NCI-H1417 treated with DMSO at 0.1 percent for 48 hours (cell line): ENCODE data around the gene YTHDC1.
"Not testable (repeated sequence)": the region's sequence is repeated elsewhere in the genome, so short reads cannot be mapped to it uniquely, and the experiment has no call there.

Experiments used
- DNase-seq: peaks from one replicate; lab custom pipeline; 2025; lab: John Stamatoyannopoulos, UW

The YTHDC1 gene

DNA sequence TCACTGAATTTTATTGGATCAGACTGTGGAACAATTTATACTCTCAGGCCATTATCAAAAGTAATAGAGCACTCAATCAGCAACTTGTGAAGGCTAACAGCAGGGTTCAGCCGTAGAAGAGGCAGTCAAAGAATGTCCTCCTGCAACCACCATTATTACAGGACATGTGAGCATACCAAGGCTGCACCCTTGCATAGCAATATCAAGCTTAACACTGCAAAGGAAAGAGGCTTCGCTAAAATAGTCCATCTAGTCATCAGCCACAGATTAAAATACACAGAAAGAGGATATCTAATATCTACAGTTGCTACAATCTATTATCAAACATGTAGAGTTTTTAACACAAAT is 61.5 kb downstream of the YTHDC1 start:
- DNase-seq: no peak

DNA sequence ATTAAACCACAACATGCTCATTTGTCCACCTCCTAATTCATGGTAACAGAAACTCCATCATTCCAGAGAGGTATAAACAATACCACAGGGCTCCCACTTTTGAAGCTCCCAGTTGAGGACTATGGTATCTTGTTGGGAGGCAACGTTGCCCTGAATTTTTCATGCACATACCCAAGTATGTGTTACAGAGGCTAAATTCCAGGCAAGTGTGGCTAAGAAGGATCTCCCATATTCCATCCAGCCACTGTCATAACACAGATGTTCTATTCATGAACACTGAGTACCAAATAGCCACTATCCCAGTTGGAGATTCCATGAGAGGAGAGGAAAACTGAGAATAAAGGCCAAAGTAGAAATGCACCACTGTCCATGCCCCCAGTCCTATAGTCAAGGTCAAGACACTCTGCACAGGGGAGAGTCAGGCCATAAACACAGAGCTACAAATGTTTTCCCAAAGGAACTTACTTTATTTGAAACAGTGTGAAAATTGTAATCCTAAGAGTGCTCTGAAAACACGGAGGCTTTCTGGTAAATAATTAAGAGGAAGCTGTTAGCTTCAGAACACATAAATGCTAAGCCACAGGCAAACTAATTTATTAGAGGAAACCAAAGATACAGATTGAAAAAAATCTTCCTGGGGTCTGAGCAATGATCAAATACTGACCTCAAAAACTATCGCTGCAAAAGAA is 62.0 kb downstream of the YTHDC1 start:
- no peak for DNase-seq

DNA sequence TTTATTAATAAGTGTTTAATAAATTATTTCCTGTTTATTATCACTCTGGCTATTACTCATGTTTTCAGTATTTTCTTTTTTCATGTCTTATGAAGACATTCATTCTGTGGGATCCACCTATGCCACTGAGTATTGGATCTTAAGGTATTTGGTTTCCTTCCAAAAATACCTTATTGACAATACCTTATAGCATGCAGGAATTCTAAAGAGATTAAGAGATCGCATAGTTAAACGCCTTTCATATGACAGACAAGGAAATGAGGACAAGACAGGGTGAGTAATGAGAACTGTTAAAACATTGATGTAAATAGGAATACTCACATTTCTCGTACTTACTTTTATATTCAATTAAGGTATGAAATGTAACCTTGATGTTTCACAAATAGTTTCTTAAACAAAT is 66.2 kb downstream of the YTHDC1 start:
- no peak for DNase-seq

DNA sequence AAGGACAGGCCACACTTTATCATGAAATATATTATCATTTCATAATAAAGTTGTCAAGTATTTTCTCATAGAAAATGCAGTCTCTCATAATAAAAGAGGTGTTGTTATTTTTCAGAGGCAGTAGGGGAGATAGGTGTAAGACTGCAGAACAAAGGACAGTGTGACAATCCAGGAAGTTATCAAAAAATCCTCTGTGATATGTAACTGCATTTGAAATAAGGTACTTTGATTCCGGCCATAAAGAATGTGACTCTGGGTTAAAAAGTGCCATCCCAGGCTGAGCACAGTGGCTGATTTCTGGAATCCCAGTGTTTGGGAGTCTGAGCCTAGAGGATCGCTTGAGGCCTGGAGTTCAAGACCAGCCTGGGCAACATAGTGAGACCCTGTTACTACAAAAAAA is 66.8 kb downstream of the YTHDC1 start:
- DNase-seq: no peak

DNA sequence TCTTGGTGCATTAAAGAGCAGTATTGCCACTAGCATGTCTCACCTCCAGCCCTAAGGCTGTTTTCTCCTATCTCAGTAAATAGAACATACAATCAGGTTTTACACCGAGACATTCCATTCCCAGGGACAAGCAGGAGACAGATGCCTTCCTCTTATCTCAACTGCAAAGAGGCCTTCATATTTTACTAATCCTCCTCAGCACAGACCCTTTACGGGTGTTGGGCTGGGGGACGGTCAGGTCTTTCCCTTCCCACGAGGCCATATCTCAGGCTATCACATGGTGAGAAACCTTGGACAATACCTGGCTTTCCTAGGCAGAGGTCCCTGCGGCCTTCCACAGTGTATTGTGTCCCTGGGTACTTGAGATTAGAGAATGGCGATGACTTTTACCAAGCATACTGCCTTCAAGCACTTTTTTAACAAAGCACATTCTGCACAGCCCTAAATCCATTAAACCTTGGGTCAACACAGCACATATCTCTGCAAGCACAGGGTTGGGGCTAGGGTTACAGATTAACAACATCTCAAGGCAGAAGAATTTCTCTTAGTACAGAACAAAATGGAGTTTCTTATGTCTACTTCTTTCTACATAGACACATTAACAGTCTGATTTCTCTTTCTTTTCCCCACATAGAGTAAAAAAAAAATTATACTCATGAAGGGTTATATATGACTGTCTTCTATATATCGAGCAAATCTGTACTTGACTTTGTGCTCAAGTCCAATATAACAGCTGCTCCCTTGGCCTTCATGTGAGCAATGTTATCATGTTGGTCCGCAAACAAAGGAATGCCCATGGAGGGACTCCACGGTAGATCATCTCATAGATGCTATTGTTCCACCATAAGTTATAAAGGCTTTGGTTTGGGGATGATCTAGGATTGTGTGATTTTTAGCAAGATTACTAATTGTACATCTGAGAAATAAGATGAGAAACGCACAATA is 67.8 kb downstream of the YTHDC1 start:
- DNase-seq: not testable (repeated sequence)

DNA sequence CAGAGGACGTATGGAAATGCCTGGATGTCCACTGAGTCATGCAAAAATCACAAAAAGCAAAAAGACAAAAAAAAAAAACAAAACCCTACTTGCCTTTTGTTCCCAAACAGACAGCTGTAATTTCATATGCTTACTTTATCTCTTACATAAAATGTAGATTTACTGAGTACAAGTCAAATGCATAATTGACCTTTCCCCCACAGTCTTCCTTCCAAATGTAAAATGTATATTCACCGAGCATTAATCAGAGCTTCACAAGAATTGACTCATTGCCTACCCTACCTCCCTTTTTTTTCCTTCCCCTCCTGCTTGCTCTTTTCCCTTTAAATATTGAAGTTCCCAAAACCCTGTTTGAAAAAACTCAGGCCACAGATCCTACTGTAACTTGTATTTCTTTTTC is 71.9 kb downstream of the YTHDC1 start:
- DNase-seq: no peak

DNA sequence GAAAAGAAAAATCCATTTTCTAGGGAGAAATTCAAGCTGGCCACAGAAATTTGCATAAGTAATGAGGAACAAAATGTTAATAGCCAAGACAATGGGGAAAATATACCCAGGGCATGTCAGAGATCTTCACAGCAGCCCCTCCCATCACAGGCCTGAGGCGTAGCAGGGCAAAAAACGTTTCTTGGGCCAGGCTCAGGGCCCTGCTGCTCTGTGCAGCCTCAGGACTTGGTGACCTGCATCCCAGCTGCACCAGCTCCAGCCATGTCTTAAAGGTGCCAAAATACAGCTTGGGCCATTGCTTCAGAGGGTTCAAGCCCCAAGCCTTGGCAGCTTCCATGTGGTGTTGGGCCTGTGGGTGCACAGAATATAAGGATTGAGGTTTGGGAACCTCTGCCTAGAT is 72.3 kb downstream of the YTHDC1 start:
- DNase-seq: no peak

DNA sequence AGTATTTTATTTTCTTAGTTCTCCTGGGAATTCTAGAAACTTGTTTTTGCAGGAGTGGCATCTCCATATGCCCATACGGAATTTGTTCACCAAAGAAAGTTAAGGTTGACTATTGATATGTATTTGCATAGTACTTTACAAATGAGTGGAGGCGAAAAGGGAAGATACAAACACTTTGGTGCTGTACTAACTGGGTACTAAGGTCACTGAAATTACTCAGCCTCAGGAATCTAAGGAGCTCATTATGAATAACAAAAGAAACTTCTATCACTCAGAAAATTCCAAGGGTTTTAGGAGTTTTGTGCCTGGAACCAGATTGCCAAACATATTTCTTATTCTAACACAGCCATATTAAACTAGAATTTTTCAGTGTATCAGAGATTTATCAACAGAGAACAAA is 77.0 kb downstream of the YTHDC1 start:
- no peak for DNase-seq

DNA sequence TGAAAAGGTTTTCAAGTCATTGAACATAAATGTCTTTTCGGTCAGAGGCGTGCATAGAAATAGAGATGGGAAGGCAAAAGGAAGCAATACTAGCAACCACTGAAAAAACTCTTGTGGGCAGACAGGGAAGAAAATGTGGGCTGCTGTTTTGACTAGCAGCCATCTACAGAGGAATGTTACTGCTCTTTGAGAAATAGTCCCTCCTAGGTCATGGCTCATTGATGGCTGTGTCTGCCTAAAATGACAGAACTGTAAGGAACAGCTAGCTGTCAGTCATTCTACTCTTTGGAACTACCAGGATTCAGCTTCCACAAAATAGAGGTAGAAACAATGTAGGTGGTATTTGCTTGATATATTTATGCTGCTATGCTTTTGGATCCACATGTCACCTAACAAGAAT is 77.5 kb downstream of the YTHDC1 start:
- no peak for DNase-seq

DNA sequence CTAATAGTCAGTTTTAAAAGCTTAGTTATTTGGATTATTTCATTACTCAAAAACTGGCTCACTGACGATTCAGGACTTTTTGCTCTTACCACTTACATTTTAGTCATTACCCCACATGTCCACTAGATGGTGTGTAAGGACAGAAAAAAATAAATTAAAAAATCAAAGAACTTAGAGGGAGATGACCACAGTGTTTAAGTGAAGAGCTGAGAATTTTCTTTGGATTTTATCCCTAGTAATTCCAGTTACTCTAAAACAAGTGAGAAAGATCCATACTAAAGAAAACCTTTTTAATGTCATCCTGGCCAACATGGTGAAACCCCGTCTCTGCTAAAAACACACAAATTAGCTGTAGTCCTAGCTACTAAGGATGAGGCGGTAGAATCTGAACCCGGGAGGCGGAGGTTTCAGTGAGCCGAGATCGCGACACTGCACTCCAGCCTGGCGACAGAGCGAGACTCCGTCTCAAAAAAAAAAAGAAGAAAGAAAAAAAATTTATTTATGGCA is 78.0 kb downstream of the YTHDC1 start:
- DNase-seq: no peak

DNA sequence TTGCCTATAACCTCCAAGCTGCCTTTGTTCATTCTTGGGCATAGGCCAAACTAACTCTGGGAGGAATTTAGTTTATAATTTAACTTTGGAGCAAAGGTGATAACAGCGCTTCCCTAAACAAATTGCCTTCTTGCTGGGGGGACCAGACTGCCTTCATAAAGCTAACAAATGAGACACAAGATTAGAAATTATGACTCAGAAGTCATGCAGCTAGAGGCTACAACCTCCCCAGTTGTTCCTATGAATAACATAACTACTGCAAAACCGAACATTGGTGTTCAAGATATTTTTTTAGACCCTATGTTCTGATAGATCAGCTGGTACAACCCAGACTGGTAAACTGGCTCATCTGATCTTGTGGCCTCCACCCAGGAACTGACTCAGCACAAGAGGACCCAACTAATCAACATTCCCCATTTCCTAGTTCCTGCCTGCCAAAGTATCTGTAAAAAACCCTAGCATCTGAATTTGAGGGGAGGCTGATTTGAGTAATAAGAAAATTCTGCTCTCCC is 82.4 kb downstream of the YTHDC1 start:
- DNase-seq: no peak

DNA sequence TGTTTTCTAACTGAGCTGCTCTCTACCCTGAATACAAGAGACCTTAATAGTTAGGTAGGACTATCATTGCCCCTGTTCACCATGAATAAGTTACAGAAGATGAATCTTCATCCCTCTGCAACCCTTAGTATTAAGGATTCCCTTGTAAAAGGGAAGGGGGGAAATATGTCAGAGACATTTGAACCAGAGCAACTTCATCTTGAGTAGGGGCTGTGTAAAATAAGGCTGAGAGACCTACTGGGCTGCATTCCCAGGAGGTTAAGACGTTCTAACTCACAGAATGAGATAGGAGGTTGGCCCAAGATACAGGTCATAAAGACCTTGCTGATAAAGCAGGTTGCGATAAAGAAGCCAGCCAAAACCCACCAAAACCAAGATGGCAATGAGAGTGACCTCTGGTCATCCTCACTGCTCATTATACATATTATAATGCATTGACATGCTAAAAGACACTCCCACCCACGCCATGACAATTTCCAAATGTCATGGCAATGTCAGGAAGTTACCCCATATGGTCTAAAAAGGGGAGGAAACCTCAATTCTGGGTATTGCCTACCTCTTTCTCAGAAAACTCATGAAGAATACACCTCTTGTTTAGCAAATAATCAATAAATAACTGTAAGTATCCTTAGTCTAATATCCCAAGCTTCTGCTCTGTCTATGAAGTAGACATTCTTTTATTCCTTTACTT is 84.9 kb downstream of the YTHDC1 start:
- DNase-seq: no peak
